AG04450 (cell line): ENCODE results near the gene UBE2D2. TPM values are rescaled to one million over a fixed set of nuclear protein-coding genes. Genes with fewer than 3 reads are reported as not detected.

ENCODE experiments used
- CTCF ChIA-PET: fragments of 300-600, 350-600 bp; formaldehyde crosslinking; extraction: SDS; loops from one replicate; lab custom pipeline; 2022; ENCODE audit warnings: antibody characterized with exemption, inconsistent platforms; lab: Charles Lee
- POLR2A ChIA-PET: fragments of 350-600 bp; formaldehyde crosslinking; extraction: SDS; loops from one replicate; lab custom pipeline; 2021; ENCODE audit warnings: antibody characterized with exemption, inconsistent platforms; lab: Yijun Ruan, JAX
- DNase-seq: peaks from one replicate; pipeline ENCODE4 v3.0.0-alpha.2; 2011; ENCODE audit warnings: low read depth, low spot score
- H3K27ac ChIP-seq: one replicate; pipeline ENCODE4 v1.5.1; 2012; ENCODE audit warnings: low read depth, low read length, control low read depth
- H3K27me3 ChIP-seq: one replicate; pipeline ENCODE4 v1.6.0; 2012; ENCODE audit warnings: low read length; ENCODE audit not compliant: control insufficient read depth, insufficient read depth
- H3K4me3 ChIP-seq: 2 replicates; pipeline ENCODE4 v1.5.1; 2011; ENCODE audit warnings: mild to moderate bottlenecking, low read depth, low read length, control low read depth
- H3K9me3 ChIP-seq: 2 replicates; pipeline ENCODE4 v1.5.1; 2012; ENCODE audit warnings: low read length; ENCODE audit not compliant: control insufficient read depth, insufficient read depth
- CTCF ChIP-seq: IDR thresholded peaks from 2 replicates; pipeline ENCODE4 v1.5.1; 2011; ENCODE audit warnings: low read depth, low read length, control low read depth, inconsistent platforms
- polyA plus RNA-seq: library from polyadenylated mRNA; depleted of rRNA; stranded (reverse); fragments of >200 nt; gene quantifications from 2 replicates; pipeline ENCODE4 v1.2.3, GENCODE V29; 2011

UBE2D2 gene
- polyA plus RNA-seq, 1 experiment = 60.9 TPM

- H3K4me3 ChIP-seq = no peak overlapping the region
- no peak for DNase-seq
- TF ChIP-seq CTCF = no peak
- POLR2A ChIA-PET = interaction anchor here (1.2 kb wide), 1 partner anchor 10 kb away, joined by 5 read pairs; the partner anchor contains the start of gene UBE2D2
- no peaks in the 10 kb centered on the region for H3K27me3 ChIP-seq
- CTCF ChIA-PET = no interaction called here
- peaks cover 8% of the 10 kb centered on the region for H3K9me3 ChIP-seq
- no peak overlapping the region for H3K27ac ChIP-seq
Observed at GRCh38 chr5:139551191-139551889, 9.8 kb upstream of the UBE2D2 start.

- no peaks in the 10 kb centered on the region for H3K27me3 ChIP-seq
- DNase-seq = no peak
- ChIA-PET CTCF (no interaction called here), POLR2A (no interaction called here)
- TF ChIP-seq CTCF = no peak
- no peak overlapping the region for H3K4me3 ChIP-seq
- no peak overlapping the region for H3K27ac ChIP-seq
- H3K9me3 ChIP-seq = peaks cover 8% of the 10 kb centered on the region
Observed at GRCh38 chr5:139552893-139553575, 8.1 kb upstream of the UBE2D2 start.

GRCh38 chr5:139554264-139554663, 6.9 kb upstream of the UBE2D2 start:
- no peak overlapping the region for H3K4me3 ChIP-seq
- no peak overlapping the region for H3K27ac ChIP-seq
- ChIA-PET POLR2A (no interaction called here), CTCF (no interaction called here)
- H3K9me3 ChIP-seq = peaks cover 4% of the 10 kb centered on the region
- H3K27me3 ChIP-seq = no peaks in the 10 kb centered on the region
- no peak for TF ChIP-seq CTCF
- no peak for DNase-seq

GRCh38 chr5:139557811-139558210, 3.3 kb upstream of the UBE2D2 start:
- POLR2A ChIA-PET = no interaction called here
- Histone ChIP-seq H3K9me3 (no peaks in the 10 kb centered on the region; the same call in 1 of the 2 replicates), H3K4me3 (no peak overlapping the region), H3K27ac (no peak overlapping the region), H3K27me3 (no peaks in the 10 kb centered on the region)
- no peak for DNase-seq
- CTCF ChIA-PET = interaction anchor here (1.2 kb wide), 1 partner anchor 136 kb away, joined by 3 read pairs; no protein-coding TSS in a partner anchor
- TF ChIP-seq CTCF = no peak
